Activated CD8-positive, alpha-beta memory T cell treated with anti-CD3 and anti-CD28 coated beads, Interleukin-2, amount 50 U/mL, for 1 hour (primary cell): ENCODE results near the gene THUMPD3.

Source experiments
- DNase-seq: peaks from one replicate; pipeline ENCODE4 v3.0.0-alpha.2; 2020; ENCODE audit errors: extremely low read depth

THUMPD3 gene

DNA sequence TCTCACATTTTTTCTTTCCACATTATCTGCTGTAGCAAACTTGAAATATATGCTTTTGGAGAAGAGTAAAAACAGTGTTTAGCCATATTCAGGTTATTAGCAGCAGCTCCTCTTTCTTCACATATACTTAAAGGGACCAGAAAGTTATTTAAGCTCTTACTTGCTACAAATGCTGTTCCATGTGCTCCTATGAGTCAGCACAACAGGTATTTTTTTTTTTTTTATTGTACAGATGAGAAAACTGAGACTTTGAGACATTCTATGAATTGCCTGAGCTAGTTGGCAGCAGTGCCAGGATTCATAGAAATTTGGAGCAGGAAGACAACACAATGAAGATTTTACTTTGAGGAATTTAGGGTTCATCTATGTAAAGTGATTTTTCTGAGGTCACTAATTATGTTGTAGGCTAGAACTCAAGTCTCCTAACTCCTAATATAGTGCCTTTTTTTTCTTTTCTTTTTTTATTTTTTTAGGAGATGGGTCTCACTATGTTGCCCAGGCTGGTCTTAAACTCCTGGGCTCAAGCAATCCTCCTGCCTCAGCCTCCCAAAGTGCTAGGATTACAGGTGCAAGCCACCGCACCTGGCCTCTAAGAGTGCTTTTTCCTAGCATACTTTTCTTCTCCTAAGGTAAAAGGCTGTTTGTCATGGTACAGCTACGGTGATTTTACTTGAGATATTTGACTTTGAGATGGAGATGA, 58.1 kb downstream of the THUMPD3 start:
- no peak for DNase-seq

GRCh38 chr3:9422712-9423424, 60.0 kb downstream of the THUMPD3 start:
- no peak for DNase-seq

DNA sequence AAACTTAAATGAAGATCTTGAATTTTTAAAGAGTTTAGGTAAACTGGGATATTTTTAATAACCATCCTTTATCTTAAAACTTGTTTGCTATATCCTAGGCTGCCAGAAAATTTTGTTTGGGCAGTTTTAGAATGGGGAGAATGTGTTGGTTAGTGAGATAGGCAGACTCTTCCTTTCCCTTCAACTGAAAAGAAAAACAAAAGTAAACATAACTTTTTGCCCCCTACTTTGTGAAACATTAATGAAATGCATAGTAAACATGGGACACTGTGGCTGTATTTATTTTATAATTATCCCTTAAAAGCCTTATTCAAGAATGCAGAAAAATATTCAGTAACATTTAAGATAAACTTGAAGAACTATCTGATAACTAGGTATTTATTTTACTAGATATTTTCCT, 65.6 kb downstream of the THUMPD3 start:
- no peak for DNase-seq

GRCh38 chr3:9430733-9431132, 67.9 kb downstream of the THUMPD3 start:
- DNase-seq: no peak

- DNase-seq: no peak
These were observed 71.0 kb downstream of the THUMPD3 start for GRCh38 chr3:9433627-9434521.

- no peak for DNase-seq
These were observed 72.5 kb downstream of the THUMPD3 start for GRCh38 chr3:9435316-9435715.
